Fibroblast of villous mesenchyme (primary cell): ENCODE results near the gene PWP2. TPM values are rescaled to one million over a fixed set of nuclear protein-coding genes. Genes with fewer than 3 reads are reported as not detected.
"Not testable (repeated sequence)": the region's sequence is repeated elsewhere in the genome, so short reads cannot be mapped to it uniquely, and the experiment has no call there.

Experiments used
- DNase-seq: peaks from one replicate; pipeline ENCODE4 v3.0.0-alpha.2; 2010; ENCODE audit warnings: low read depth
- H3K4me3 ChIP-seq: 2 replicates; pipeline ENCODE4 v1.5.1; 2011; ENCODE audit warnings: low read depth, mild to moderate bottlenecking, low read length
- total RNA-seq: library from RNA; depleted of rRNA; stranded (reverse); fragments of >200 nt; gene quantifications from 2 replicates; pipeline ENCODE4 v1.2.3, GENCODE V29; 2012
- TF ChIP-seq, protein P1 (sequence below): IDR thresholded peaks from 2 replicates; pipeline ENCODE4 v1.5.1; 2012; ENCODE audit warnings: low read depth, mild to moderate bottlenecking, low read length; ENCODE audit not compliant: insufficient read depth

Gene PWP2
- 13.5 and 31.5 TPM in 2 replicates for total RNA-seq

DNA sequence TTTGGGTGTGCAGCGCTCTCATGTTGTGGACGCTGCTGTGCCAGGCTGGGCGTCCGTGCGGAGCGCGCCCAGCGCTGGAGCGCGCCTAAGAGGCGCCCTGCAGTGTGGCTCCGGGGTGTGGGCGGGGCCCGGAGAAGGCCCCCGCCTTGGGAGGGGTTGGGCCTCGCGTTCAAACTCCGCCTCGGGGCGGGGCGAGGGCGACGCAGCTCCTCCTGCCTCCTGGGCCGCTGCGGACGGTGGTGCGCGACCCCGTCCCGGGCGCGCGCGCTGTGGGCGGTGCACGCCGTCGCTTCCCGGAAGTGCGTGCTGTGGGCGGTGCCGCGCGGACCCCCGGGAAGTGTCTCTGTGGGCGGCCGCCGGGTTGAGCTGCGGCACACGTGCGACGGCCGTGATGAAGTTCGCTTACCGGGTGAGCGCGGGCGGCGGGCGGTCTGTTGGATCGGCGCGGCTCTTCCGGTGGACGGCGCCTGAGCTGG, at the start of gene PWP2:
TSS of gene PWP2 (plus strand) at position 374 of the 476 bp plus-strand sequence. CDS start at position 392, 18 bp downstream.
- not testable (repeated sequence) for H3K4me3 ChIP-seq, DNase-seq

GRCh38 chr21:44057960-44058651, 49.1 kb upstream of the PWP2 start:
- DNase-seq: no peak
- TF ChIP-seq, protein P1, sequence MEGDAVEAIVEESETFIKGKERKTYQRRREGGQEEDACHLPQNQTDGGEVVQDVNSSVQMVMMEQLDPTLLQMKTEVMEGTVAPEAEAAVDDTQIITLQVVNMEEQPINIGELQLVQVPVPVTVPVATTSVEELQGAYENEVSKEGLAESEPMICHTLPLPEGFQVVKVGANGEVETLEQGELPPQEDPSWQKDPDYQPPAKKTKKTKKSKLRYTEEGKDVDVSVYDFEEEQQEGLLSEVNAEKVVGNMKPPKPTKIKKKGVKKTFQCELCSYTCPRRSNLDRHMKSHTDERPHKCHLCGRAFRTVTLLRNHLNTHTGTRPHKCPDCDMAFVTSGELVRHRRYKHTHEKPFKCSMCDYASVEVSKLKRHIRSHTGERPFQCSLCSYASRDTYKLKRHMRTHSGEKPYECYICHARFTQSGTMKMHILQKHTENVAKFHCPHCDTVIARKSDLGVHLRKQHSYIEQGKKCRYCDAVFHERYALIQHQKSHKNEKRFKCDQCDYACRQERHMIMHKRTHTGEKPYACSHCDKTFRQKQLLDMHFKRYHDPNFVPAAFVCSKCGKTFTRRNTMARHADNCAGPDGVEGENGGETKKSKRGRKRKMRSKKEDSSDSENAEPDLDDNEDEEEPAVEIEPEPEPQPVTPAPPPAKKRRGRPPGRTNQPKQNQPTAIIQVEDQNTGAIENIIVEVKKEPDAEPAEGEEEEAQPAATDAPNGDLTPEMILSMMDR: no peak
- H3K4me3 ChIP-seq: no peak overlapping the region

DNA sequence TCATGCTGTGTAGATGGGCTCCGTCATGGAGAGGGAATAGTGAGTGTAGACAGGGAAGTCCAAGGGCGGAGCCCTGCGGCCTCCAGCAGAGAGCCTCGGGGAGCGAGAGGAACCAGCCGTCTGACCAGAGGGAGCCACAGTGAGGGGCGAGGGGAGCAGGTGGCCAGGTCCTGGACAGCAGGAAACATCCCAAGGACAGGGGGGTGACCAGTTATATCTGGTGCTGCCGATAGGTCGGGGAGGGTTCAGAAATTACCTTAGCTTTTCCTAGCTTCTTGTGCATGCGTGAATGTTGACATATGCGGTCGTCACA, 48.6 kb upstream of the PWP2 start:
- TF ChIP-seq, protein P1: no peak
- no peak for DNase-seq
- no peak overlapping the region for H3K4me3 ChIP-seq

DNA sequence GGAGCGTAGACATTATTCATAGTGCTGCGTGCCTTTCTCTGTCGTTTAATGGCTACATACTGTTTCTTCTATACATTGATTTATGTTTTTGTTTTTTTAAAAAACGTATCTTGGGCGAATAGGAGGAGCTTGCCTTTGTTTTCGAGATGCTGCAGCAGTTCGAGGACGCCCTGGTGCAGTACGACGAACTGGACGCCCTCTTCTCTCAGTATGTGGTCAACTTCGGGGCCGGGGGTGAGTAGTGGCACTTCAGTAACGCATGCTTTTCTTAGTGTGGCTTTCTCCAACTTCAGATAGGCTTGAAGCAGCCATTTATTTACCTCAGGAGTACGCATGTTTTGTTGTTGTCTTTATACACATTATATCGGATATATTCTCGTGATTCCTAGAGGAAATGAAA, 48.2 kb upstream of the PWP2 start:
- no peak for DNase-seq
- TF ChIP-seq, protein P1: no peak

DNA sequence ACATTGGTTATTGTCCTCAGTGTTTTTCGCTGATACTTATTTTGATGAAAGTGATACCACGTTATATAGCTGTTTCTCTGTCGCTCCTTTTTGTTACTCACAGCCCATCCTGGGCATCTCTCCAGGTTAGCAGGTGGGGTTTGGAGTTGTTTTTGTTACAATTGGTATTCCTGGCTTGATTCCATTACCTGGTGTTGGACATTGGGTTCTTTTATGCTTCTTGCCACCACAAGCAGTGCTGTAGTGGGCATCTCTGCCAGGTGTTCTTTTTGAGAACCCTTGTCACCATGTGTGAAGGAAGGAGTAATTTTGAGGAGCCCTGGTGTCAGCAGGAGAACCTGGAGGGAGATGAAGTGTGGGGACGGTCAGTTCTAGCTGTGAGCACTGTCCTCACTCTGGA, 47.5 kb upstream of the PWP2 start:
- TF ChIP-seq, protein P1: no peak
- DNase-seq: no peak
- no peak overlapping the region for H3K4me3 ChIP-seq

More for the DNA sequence above, 48.2 kb upstream of the PWP2 start:
- H3K4me3 ChIP-seq: no peak overlapping the region

DNA sequence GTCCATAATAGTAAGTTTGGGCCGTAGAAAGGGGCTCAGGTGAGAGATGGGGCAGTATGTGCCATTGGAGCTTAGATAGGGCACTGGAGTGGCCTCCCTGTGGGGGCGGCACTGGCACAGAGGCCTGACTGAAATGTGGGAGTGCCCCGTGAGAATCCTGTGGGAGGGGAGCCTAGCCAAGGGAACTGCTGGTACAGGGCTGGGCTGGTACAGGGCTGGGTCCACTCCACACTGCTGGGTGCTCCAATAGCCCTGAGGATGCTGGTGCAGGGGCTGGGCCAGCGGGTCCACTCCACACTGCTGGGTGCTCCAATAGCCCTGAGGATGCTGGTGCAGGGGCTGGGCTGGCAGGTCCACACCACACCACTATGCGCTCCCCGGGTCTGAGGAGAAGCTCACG, 44.8 kb upstream of the PWP2 start:
- no peak overlapping the region for H3K4me3 ChIP-seq
- TF ChIP-seq, protein P1: no peak
- DNase-seq: no peak

DNA sequence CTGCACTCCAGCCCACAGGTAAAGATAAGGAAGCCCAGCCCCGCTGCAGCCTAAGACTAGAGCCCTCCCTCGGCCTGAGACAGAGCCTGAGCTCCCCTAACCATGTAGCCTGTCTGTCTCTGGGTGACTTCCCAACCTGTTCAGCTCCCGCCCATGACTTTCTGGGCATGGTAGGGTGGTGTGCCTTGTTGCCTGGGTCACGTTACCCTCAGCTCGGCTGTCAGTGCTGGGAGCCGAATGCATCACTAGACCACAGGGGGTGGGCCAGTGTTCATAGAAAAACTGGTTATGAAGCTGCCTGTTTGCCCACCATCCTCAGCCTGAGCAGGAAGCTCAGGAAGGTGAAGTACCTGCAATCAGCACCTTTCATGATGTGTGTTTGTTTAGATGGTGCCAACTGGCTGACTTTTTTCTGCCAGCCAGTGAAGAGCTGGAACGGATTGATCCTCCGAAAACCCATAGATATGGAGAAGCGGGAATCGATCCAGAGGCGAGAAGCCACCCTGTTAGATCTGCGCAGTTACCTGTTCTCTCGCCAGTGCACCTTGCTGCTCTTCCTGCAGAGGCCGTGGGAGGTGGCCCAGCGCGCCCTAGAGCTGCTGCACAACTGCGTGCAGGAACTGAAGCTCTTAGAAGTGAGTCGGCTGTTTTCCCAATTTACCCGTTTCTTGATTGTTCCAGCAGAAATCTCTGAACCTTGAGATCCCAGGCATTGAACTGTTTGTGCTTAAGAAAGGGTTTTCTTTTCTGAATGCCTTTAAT, 43.9 kb upstream of the PWP2 start:
- DNase-seq: no peak
- no peak overlapping the region for H3K4me3 ChIP-seq
- TF ChIP-seq, protein P1: no peak
